SU-DHL-6 (cell line): ENCODE data around the gene VIPR2.
"Not testable (repeated sequence)": the region's sequence is repeated elsewhere in the genome, so short reads cannot be mapped to it uniquely, and the experiment has no call there.

ENCODE experiments used
- CTCF ChIP-seq: fragments of 200-600 bp; sonication (generic); IDR thresholded peaks from one replicate; pipeline ENCODE4 v1.5.1; 2017; ENCODE audit warnings: antibody characterized with exemption, mild to moderate bottlenecking, low read length, moderate library complexity; ENCODE audit not compliant: insufficient read depth, poor library complexity, severe bottlenecking
- EZH2phosphoT487 ChIP-seq: fragments of 200-600 bp; sonication (generic), shearing (Covaris generic); conservative IDR thresholded peaks from 2 replicates; pipeline ENCODE4 v1.6.1; 2018; ENCODE audit warnings: mild to moderate bottlenecking, antibody characterized with exemption, low read length, moderate library complexity, mixed read lengths

DNA sequence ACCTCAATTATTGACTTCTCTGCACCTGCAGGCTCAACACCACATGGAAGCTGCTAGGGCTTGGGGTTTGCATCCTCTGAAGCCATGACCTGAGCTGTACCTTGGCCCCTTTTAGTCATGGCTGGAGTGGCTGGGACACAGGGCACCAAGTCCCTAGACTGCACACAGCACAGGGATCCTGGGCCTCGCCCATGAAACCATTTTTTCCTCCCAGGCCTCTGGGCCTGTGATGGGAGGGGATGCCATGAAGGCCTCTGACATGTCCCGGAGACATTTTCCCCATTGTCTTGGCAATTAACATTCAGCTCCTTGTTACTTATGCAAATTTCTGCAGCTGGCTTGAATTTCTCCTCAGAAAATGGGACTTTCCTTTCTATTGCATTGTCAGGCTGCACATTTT lies 160.7 kb downstream of the VIPR2 start:
- TF ChIP-seq CTCF, EZH2phosphoT487: not testable (repeated sequence)
